Kidney (tissue), 14 donors: Measurements from ENCODE around the gene HOXA3. TPM values are rescaled to one million over a fixed set of nuclear protein-coding genes. Genes with fewer than 3 reads are reported as not detected.

Source experiments
- DNase-seq, 5 donors: peaks; one replicate each; pipeline ENCODE4 v3.0.0-alpha.2; 2013 to 2020
- FAIRE-seq: peaks from 2 replicates; lab custom pipeline; 2012; peaks lifted over from hg19 to GRCh38; lab: Jason Lieb, UNC
- H3K27ac ChIP-seq, 2 donors: one replicate each; pipeline ENCODE4 v1.7.0; 2013; ENCODE audit warnings: low read depth in 2 of 2, low read length in 2 of 2, inconsistent platforms in 1 of 2
- H3K27me3 ChIP-seq: one replicate; pipeline ENCODE4 v1.7.1; 2013; ENCODE audit warnings: low read length, inconsistent platforms; ENCODE audit not compliant: control insufficient read depth, insufficient read depth
- H3K36me3 ChIP-seq, 3 donors: one replicate each; pipeline versions ENCODE4 v1.7.0 to v1.7.1; 2013; ENCODE audit warnings: low read length in 3 of 3, control low read depth in 1 of 3, inconsistent platforms in 1 of 3; ENCODE audit not compliant: insufficient read depth in 3 of 3, control insufficient read depth in 2 of 3
- H3K4me1 ChIP-seq, 3 donors: one replicate each; pipeline versions ENCODE4 v1.7.0 to v1.7.1; 2013; ENCODE audit warnings: low read length in 3 of 3, inconsistent platforms in 1 of 3, low read depth in 1 of 3; ENCODE audit not compliant: control insufficient read depth in 2 of 3, insufficient read depth in 2 of 3
- H3K4me3 ChIP-seq, 3 donors: one replicate each; pipeline versions ENCODE4 v1.7.0 to v1.8.1; 2013; ENCODE audit warnings: low read length in 3 of 3, control low read depth in 1 of 3, inconsistent platforms in 1 of 3
- H3K9ac ChIP-seq, 3 donors: one replicate each; pipeline versions ENCODE4 v1.7.0 to v1.7.1; 2013; ENCODE audit warnings: low read length in 3 of 3, control low read depth in 1 of 3, inconsistent platforms in 1 of 3
- H3K9me3 ChIP-seq, 3 donors: one replicate each; pipeline versions ENCODE4 v1.7.0 to v1.7.1; 2013; ENCODE audit warnings: low read length in 3 of 3, control low read depth in 1 of 3, inconsistent platforms in 1 of 3; ENCODE audit not compliant: control insufficient read depth in 2 of 3, insufficient read depth in 1 of 3
- intact Hi-C: fragments of 100-400 bp; cut with DNase I; formaldehyde crosslinking; loops from one replicate; pipeline ENCODE4 v1.11.1; 2022
- polyA plus RNA-seq: library from polyadenylated mRNA; stranded (reverse); fragments of 350-450 nt; fragmentation: Illumina TruSeq; extraction: RNeasy Lipid Tissue Mini Kit (QIAGEN cat#74804); gene quantifications from one replicate; pipeline ENCODE4 v1.2.3, GENCODE V29; 2014; ENCODE audit warnings: low read depth, low replicate concordance; ENCODE audit not compliant: insufficient read depth
- total RNA-seq: library from RNA; stranded (reverse); fragmentation: NEBNext Ultra II Directional; extraction: Animal tissue kit (Norgen Biotek cat#: 25700); gene quantifications from one replicate; pipeline ENCODE4 v1.2.1, GENCODE V29; 2021
- TF ChIP-seq, protein P1 (sequence below): IDR thresholded peaks from 3 replicates; pipeline ENCODE4 v1.5.1; 2012; ENCODE audit warnings: mild to moderate bottlenecking, moderate library complexity, borderline replicate concordance; ENCODE audit not compliant: insufficient read depth; ENCODE audit errors: extremely low read depth
- donor health status: control.
- donor health status: control.
- donor health status: control.
- donor health status: control.
- donor health status: control.
- donor health status: DM: yes; HTN: yes; CAD: no.
- donor health status: Normal renal cell carcinoma (clear cell type).

The HOXA3 gene
- total and polyA plus RNA-seq, 2 donors from 2014 or later = 6.3 to 21.2 TPM

DNA sequence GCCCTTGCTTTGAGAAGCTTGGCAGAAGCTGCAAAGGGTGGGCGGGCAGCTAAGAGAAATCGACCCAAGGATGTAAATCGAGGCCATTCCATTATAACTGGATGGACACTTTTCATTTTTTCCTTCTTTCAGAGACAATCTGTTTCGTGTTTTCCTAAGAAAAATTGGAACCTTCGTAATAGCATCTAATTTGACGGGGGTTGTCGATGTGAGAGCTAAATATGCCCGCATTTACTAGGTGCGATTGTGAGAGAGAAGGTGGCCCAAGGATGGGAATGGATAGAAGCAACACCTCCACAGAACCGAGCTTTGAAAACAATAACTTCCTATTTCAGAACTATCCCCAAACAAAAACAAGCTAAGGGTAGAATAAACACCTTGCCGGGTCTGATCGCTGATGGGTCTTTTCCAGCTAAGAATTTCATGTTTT, 21.0 kb downstream of the HOXA3 start:
- Histone ChIP-seq H3K4me1 (peaks cover 23 to 39% (median 38%) of the 10 kb centered on the region in 3 donors), H3K9me3 (no peaks in the 10 kb centered on the region), H3K27ac (peak overlapping the region; percentile 92 to 97), H3K4me3 (peak overlapping the region; percentile 62 to 82 (median 73)), H3K36me3 (peaks cover 0 to 2% (median 0%) of the 10 kb centered on the region in 3 donors), H3K27me3 (no peaks in the 10 kb centered on the region), H3K9ac (peak overlapping the region; percentile 45 to 92 (median 78))
- TF ChIP-seq, protein P1, sequence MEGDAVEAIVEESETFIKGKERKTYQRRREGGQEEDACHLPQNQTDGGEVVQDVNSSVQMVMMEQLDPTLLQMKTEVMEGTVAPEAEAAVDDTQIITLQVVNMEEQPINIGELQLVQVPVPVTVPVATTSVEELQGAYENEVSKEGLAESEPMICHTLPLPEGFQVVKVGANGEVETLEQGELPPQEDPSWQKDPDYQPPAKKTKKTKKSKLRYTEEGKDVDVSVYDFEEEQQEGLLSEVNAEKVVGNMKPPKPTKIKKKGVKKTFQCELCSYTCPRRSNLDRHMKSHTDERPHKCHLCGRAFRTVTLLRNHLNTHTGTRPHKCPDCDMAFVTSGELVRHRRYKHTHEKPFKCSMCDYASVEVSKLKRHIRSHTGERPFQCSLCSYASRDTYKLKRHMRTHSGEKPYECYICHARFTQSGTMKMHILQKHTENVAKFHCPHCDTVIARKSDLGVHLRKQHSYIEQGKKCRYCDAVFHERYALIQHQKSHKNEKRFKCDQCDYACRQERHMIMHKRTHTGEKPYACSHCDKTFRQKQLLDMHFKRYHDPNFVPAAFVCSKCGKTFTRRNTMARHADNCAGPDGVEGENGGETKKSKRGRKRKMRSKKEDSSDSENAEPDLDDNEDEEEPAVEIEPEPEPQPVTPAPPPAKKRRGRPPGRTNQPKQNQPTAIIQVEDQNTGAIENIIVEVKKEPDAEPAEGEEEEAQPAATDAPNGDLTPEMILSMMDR = no peak
- intact Hi-C loops = no loop called here
- DNase-seq (no peak), FAIRE-seq (no peak)

DNA sequence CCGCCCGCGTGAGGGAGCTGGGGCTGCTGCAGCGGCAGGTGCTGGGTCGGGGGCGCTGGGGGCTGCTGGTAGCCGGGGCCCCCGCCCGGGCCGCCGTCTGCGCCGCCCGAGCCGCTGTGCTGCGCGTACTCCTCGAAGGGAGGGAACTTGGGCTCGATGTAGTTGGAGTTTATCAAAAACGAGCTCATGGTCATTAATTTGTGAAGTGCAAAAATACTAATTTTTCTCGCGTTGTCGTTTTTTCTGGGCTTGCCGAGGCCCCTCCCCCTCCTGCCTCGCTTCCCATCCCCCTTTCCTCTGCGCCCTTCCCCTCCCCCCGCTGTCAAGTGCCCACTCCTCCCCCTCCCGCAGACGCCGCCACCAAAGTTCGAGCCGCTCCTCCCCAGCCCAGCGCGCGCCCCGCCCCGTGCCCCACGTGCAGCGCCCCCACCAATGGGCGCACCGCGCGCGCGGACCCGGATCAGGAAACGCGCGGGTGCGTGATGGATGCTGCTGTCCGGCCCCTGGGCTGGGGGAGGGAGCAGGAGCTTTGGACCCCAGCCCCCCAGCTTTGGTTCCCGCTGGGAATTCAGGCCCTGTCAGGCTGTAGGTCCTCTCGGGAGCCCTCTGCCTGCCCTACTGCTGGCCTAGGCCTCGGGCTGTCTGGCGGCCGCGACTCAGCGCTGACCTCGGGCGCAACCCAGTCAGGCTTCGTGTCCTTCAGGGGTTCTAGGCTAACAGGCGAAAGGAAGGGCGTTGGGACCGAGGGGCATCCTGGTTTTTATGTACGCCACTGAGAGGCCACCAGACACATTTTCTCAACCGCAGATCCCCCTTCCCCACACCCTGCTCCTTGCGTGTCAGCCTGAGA, 21.6 kb downstream of the HOXA3 start, which contains the start of gene HOXA4:
TSS of gene HOXA4 (minus strand) at position 218 of the 850 bp plus-strand sequence. CDS start at position 194, 24 bp downstream.
- FAIRE-seq (no peak), DNase-seq (peak; percentile 95 to 98 (median 96))
- peaks cover 19 to 38% (median 37%) of the 10 kb centered on the region in 3 donors for H3K4me1 ChIP-seq
- TF ChIP-seq, protein P1 = no peak
- no peaks in the 10 kb centered on the region for H3K27me3 ChIP-seq
- H3K4me3 ChIP-seq = peak within 1 kb of the TSS; percentile 62 to 82 (median 73)
- peaks cover 0 to 2% (median 0%) of the 10 kb centered on the region in 3 donors for H3K36me3 ChIP-seq
- peak within 1 kb of the TSS; percentile 31 to 92 (median 78) for H3K9ac ChIP-seq
- peak within 1 kb of the TSS; percentile 92 to 97 for H3K27ac ChIP-seq
- H3K9me3 ChIP-seq = no peaks in the 10 kb centered on the region
- intact Hi-C loops = no loop called here

DNA sequence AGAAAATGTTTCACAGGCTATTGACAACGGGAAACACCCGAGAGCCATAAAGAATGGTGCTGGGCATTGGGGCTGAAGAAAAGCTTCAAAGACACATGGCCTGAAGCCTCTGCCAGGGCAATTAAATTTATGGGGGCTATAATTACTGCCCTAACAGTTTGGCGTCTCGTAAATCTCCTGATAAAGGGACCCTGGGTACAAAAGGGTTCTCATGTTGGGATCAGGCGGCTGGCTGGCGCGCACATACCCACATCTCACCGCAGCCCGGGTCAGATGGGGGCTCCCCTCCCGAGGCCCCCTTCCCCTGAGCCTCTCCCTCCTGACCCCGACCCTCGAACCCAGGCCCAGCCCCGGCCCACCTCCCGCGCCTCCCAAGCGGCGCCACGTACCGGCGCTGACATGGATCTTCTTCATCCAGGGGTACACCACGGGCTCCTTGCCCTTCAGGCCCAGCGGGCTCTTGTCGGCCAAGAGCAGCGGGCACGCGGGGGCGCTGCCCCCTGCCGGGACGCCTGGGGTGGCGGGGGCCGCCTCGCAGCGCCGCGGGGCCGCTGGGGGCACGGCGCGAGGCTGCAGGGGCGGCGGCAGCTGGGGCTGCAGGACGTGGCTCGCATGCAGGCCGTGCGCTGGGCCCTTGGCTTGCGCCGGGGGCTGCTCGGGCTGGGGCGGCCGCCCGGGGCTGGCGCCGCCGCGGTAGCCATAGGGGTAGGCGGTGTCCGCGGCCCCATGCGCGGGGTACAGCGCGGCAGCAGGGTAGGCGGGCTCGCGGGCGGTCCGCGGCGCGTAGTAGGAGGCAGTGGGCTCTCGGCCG, 22.4 kb downstream of the HOXA3 start:
- peak overlapping the region; percentile 23 to 68 (median 30) for H3K9ac ChIP-seq
- peak overlapping the region; percentile 44 to 73 (median 62) for H3K4me3 ChIP-seq
- no peak for FAIRE-seq
- DNase-seq = peak; percentile 78 to 95 (median 90)
- peak overlapping the region; percentile 73 to 89 for H3K27ac ChIP-seq
- no peaks in the 10 kb centered on the region for H3K27me3 ChIP-seq
- no peaks in the 10 kb centered on the region for H3K9me3 ChIP-seq
- peaks cover 23 to 45% (median 41%) of the 10 kb centered on the region in 3 donors for H3K4me1 ChIP-seq
- intact Hi-C loops = no loop called here
- peaks cover 0 to 2% (median 0%) of the 10 kb centered on the region in 3 donors for H3K36me3 ChIP-seq
- TF ChIP-seq, protein P1 = peak; percentile 33
